GM23338 (cell line): ENCODE results near the gene IGF2R. TPM values are rescaled to one million over a fixed set of nuclear protein-coding genes. Genes with fewer than 3 reads are reported as not detected.

Experiments
- ATAC-seq: fragments of 200-7000 bp; cut with Tn5 transposase; 3 replicates; pipeline ENCODE4 v1.9.1; 2020
- DNase-seq: peaks from one replicate; pipeline ENCODE4 v3.0.0-alpha.2; 2015; ENCODE audit warnings: low spot score
- H2AFZ ChIP-seq: fragments of 200-600 bp; sonication (generic); 2 replicates; pipeline ENCODE4 v1.8.0; 2016; ENCODE audit warnings: antibody characterized with exemption, mild to moderate bottlenecking, moderate library complexity
- H3F3A ChIP-seq: fragments of 200-600 bp; sonication (generic); replicated peaks from 2 replicates; pipeline ENCODE4 v1.8.0; 2017; ENCODE audit warnings: antibody characterized with exemption, mixed run types, low read depth
- H3K27ac ChIP-seq: fragments of 200-600 bp; sonication (generic); 2 replicates; pipeline ENCODE4 v1.6.1; 2016; ENCODE audit warnings: low read depth
- H3K27me3 ChIP-seq: fragments of 200-600 bp; sonication (generic); 2 replicates; pipeline ENCODE4 v1.8.0; 2016; ENCODE audit warnings: mild to moderate bottlenecking, mixed run types, moderate library complexity; ENCODE audit not compliant: insufficient read depth
- H3K36me3 ChIP-seq: fragments of 200-600 bp; sonication (generic); 2 replicates; pipeline ENCODE4 v1.8.0; 2016; ENCODE audit warnings: mild to moderate bottlenecking; ENCODE audit not compliant: insufficient read depth
- H3K4me1 ChIP-seq: fragments of 200-600 bp; sonication (generic); 2 replicates; pipeline ENCODE4 v1.8.0; 2016; ENCODE audit warnings: mild to moderate bottlenecking, moderate library complexity; ENCODE audit not compliant: insufficient read depth
- H3K4me2 ChIP-seq: fragments of 200-600 bp; sonication (generic); 2 replicates; pipeline ENCODE4 v1.7.1; 2017; ENCODE audit warnings: mixed run types
- H3K4me3 ChIP-seq: fragments of 200-600 bp; sonication (generic); 2 replicates; pipeline ENCODE4 v1.6.1; 2016; ENCODE audit warnings: mixed run types
- H3K79me2 ChIP-seq: fragments of 200-600 bp; sonication (generic); replicated peaks from 2 replicates; pipeline ENCODE4 v1.8.0; 2017; ENCODE audit warnings: mild to moderate bottlenecking; ENCODE audit not compliant: insufficient read depth
- H3K9me2 ChIP-seq: fragments of 200-600 bp; sonication (generic); 2 replicates; pipeline ENCODE4 v1.8.0; 2017; ENCODE audit not compliant: insufficient read depth
- H4K20me1 ChIP-seq: fragments of 200-600 bp; sonication (generic); replicated peaks from 2 replicates; pipeline ENCODE4 v1.8.0; 2017; ENCODE audit warnings: mild to moderate bottlenecking; ENCODE audit not compliant: insufficient read depth
- H3K27ac Mint-ChIP-seq: 2 replicates; pipeline ENCODE4 v1.8.0; 2020; ENCODE audit warnings: inconsistent platforms, mild to moderate bottlenecking, moderate library complexity, mixed read lengths
- H3K27me3 Mint-ChIP-seq: 3 replicates; pipeline ENCODE4 v1.8.0; 2022; ENCODE audit warnings: low read depth, mild to moderate bottlenecking, moderate library complexity, mixed read lengths, inconsistent platforms; ENCODE audit not compliant: insufficient read depth, poor library complexity
- H3K36me3 Mint-ChIP-seq: 3 replicates; pipeline ENCODE4 v1.8.0; 2021; ENCODE audit warnings: low read depth, mild to moderate bottlenecking, inconsistent platforms, moderate library complexity, mixed read lengths
- H3K4me1 Mint-ChIP-seq: 3 replicates; pipeline ENCODE4 v1.8.0; 2020; ENCODE audit warnings: mild to moderate bottlenecking, inconsistent platforms, mixed read lengths
- H3K4me3 Mint-ChIP-seq: 3 replicates; pipeline ENCODE4 v1.8.0; 2021; ENCODE audit warnings: moderate library complexity, mild to moderate bottlenecking, inconsistent platforms, mixed read lengths
- H3K9me3 Mint-ChIP-seq: 3 replicates; pipeline ENCODE4 v1.8.0; 2020; ENCODE audit warnings: moderate library complexity, mild to moderate bottlenecking, inconsistent platforms, mixed read lengths
- CREB1 ChIP-seq: fragments of 250-450 bp; sonication (Bioruptor Pico); IDR thresholded peaks from 2 replicates; pipeline ENCODE4 v1.5.0; 2020; ENCODE audit warnings: low read depth, mild to moderate bottlenecking, moderate library complexity
- CTCF ChIP-seq, 2 experiments: fragments of 200-600 bp in 1 of 2; sonication (generic) in 1 of 2; conservative IDR thresholded peaks; 2 replicates each; pipeline versions ENCODE4 v1.5.1 to v1.6.1; 2016 to 2017; ENCODE audit warnings: antibody characterized with exemption in 2 of 2, low read depth in 2 of 2, mild to moderate bottlenecking in 2 of 2, moderate library complexity in 1 of 2
- ETS1 ChIP-seq: IDR thresholded peaks from 2 replicates; pipeline ENCODE4 v1.6.1; 2016; ENCODE audit warnings: antibody characterized with exemption
- EZH2 ChIP-seq: fragments of 200-600 bp; sonication (generic); IDR thresholded peaks from one replicate; pipeline ENCODE4 v1.8.0; 2017; ENCODE audit warnings: antibody characterized with exemption, mild to moderate bottlenecking, low read depth; ENCODE audit not compliant: unreplicated experiment
- EZH2phosphoT487 ChIP-seq: fragments of 200-600 bp; sonication (generic); IDR thresholded peaks from one replicate; pipeline ENCODE4 v1.8.1; 2018; ENCODE audit warnings: antibody characterized with exemption; ENCODE audit not compliant: unreplicated experiment
- JUNB ChIP-seq: IDR thresholded peaks from one replicate; pipeline ENCODE4 v1.6.1; 2016; ENCODE audit warnings: antibody characterized with exemption; ENCODE audit not compliant: unreplicated experiment
- POLR2AphosphoS5 ChIP-seq: IDR thresholded peaks from 2 replicates; pipeline ENCODE4 v1.6.1; 2016; ENCODE audit warnings: antibody characterized with exemption, low read depth
- REST ChIP-seq: IDR thresholded peaks from one replicate; pipeline ENCODE4 v1.6.1; 2018; ENCODE audit warnings: antibody characterized with exemption; ENCODE audit not compliant: unreplicated experiment
- STAT1 ChIP-seq: IDR thresholded peaks from one replicate; pipeline ENCODE4 v1.6.1; 2016; ENCODE audit warnings: antibody characterized with exemption; ENCODE audit not compliant: unreplicated experiment
- ZNF114 ChIP-seq: fragments of 250-450 bp; sonication (Bioruptor Pico); IDR thresholded peaks from 2 replicates; pipeline ENCODE4 v1.5.0; 2020; ENCODE audit warnings: mild to moderate bottlenecking, moderate library complexity
- ZNF331 ChIP-seq: fragments of 250-450 bp; sonication (Bioruptor Pico); IDR thresholded peaks from 2 replicates; pipeline ENCODE4 v1.5.0; 2020; ENCODE audit warnings: low read depth, mild to moderate bottlenecking, moderate library complexity
- ZNF462 ChIP-seq: fragments of 250-450 bp; sonication (Bioruptor Pico); IDR thresholded peaks from 2 replicates; pipeline ENCODE4 v1.5.0; 2020; ENCODE audit warnings: mild to moderate bottlenecking, moderate library complexity
- polyA plus RNA-seq: library from polyadenylated mRNA; unstranded; fragments of >200 nt; fragmentation: Nextera tagmentation; extraction: Ambion mirVana; gene quantifications from 2 replicates; pipeline ENCODE4 v1.2.1, GENCODE V29; 2016
- total RNA-seq: library from RNA; depleted of rRNA; stranded (reverse); fragments of >200 nt; shearing (Covaris generic); gene quantifications from 2 replicates; pipeline ENCODE4 v1.2.3, GENCODE V29; 2014

The IGF2R gene
- total and polyA plus RNA-seq, 2 experiments from 2014 or later: 12.5 to 76.4 TPM

- TF ChIP-seq JUNB: no peak
- no peak for TF ChIP-seq EZH2phosphoT487
- no peak for TF ChIP-seq CREB1 (CRISPR knock-in tag)
- no peak for TF ChIP-seq EZH2
- TF ChIP-seq ETS1: no peak
- no peak for TF ChIP-seq ZNF114 (CRISPR knock-in tag)
Observed at GRCh38 chr6:160092602-160093001, 123.7 kb downstream of the IGF2R start (continued).

GRCh38 chr6:160093061-160093460 lies 124.2 kb downstream of the IGF2R start:
- peaks cover 4% of the 10 kb centered on the region for H4K20me1 ChIP-seq
- H3K4me2 ChIP-seq: no peak overlapping the region
- H3K27me3 ChIP-seq: no peaks in the 10 kb centered on the region
- H3K36me3 ChIP-seq: peaks cover 38% of the 10 kb centered on the region
- no peaks in the 10 kb centered on the region for H3K4me1 ChIP-seq
- no peaks in the 10 kb centered on the region for H3K79me2 ChIP-seq
- no peak for DNase-seq
- no peak for ATAC-seq
- Mint-ChIP-seq H3K36me3 (peaks cover 81% of the 10 kb centered on the region), H3K4me1 (no peaks in the 10 kb centered on the region), H3K9me3 (no peaks in the 10 kb centered on the region; the same call in 2 of the 3 replicates), H3K27me3 (peaks cover 6% of the 10 kb centered on the region), H3K4me3 (no peak overlapping the region), H3K27ac (no peak overlapping the region)
- H3F3A ChIP-seq: no peaks in the 10 kb centered on the region
- H2AFZ ChIP-seq: no peak overlapping the region
- H3K4me3 ChIP-seq: no peak overlapping the region
- no peak overlapping the region for H3K27ac ChIP-seq
- H3K9me2 ChIP-seq: no peaks in the 10 kb centered on the region
- TF ChIP-seq CTCF (conservative IDR thresholded peaks at IDR 0.05; ENCODE audit: low read depth in 2 of 2): no peak
- no peak for TF ChIP-seq CREB1 (CRISPR knock-in tag)
- TF ChIP-seq POLR2AphosphoS5: no peak
- TF ChIP-seq EZH2phosphoT487: no peak
- TF ChIP-seq REST: no peak
- TF ChIP-seq EZH2: no peak
- no peak for TF ChIP-seq ZNF114 (CRISPR knock-in tag)
- TF ChIP-seq ZNF331 (CRISPR knock-in tag): no peak
- no peak for TF ChIP-seq STAT1
- TF ChIP-seq ZNF462 (CRISPR knock-in tag): no peak
